Hepatocyte (in vitro differentiated cells): ENCODE data around the gene B4GALT5.

Experiments
- CTCF ChIP-seq: fragments of 200-600 bp; sonication (generic); IDR thresholded peaks from 2 replicates; pipeline ENCODE4 v1.5.1; 2016; ENCODE audit warnings: antibody characterized with exemption, mild to moderate bottlenecking; ENCODE audit not compliant: poor library complexity
- EZH2 ChIP-seq: fragments of 200-600 bp; sonication (generic); IDR thresholded peaks from 2 replicates; pipeline ENCODE4 v1.6.1; 2016; ENCODE audit warnings: antibody characterized with exemption, mild to moderate bottlenecking, borderline replicate concordance

GRCh38 chr20:49633023-49633422 lies 80.7 kb downstream of the B4GALT5 start:
- TF ChIP-seq CTCF (no peak), EZH2 (no peak)
